Measurements from ENCODE around the gene HHAT.

HHAT gene

GRCh38 chr1:210681158-210681557 lies 352.5 kb downstream of the HHAT start:
- no peak for DNase-seq (ENCODE audit: extremely low read depth, low read depth)
- no peak for TF ChIP-seq CTCF (IDR thresholded peaks at IDR 0.05; ENCODE audit: low read depth, low read length)

DNA sequence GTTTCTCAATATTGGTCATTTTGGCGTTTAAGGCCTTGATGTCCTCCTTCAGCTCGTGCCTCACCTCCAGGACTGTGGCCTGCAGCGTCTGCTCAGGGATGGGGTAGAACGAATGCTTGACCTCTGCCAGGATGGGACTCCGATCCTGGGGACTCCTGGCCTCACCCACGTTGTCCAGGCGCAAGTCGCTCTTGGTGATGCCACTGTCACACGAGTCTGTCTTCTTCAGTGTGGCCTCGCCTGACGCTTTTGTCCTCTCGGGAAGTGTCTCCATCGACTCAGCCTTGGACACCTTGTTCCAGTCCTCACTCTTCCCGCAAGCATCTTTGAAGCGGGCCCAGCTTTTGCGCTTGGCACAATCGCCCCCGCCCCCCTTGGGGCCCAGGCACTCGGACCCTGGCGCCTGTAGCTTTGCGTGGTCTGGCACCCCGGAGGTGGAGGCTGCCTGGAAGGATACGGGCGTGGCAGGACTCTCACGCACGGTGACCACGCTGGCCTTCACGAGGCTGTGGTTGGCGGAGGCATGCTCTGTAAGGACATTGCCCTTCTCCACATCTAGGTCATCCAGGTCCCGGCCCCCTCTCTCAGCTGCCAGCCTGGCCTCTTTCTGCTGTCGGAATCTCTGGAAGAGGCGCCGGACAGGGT lies 354.8 kb downstream of the HHAT start:
- no peak for TF ChIP-seq CTCF (IDR thresholded peaks at IDR 0.05; ENCODE audit: low read depth, low read length)
- DNase-seq (ENCODE audit: extremely low read depth, low read depth): no peak

GRCh38 chr1:210684466-210685294 lies 356.0 kb downstream of the HHAT start:
- no peak for TF ChIP-seq CTCF (IDR thresholded peaks at IDR 0.05; ENCODE audit: low read depth, low read length)
- no peak for DNase-seq (ENCODE audit: extremely low read depth, low read depth)

GRCh38 chr1:210685295-210685650 lies 356.6 kb downstream of the HHAT start:
- DNase-seq (ENCODE audit: extremely low read depth, low read depth): no peak
- TF ChIP-seq CTCF (IDR thresholded peaks at IDR 0.05; ENCODE audit: low read depth, low read length): no peak

DNA sequence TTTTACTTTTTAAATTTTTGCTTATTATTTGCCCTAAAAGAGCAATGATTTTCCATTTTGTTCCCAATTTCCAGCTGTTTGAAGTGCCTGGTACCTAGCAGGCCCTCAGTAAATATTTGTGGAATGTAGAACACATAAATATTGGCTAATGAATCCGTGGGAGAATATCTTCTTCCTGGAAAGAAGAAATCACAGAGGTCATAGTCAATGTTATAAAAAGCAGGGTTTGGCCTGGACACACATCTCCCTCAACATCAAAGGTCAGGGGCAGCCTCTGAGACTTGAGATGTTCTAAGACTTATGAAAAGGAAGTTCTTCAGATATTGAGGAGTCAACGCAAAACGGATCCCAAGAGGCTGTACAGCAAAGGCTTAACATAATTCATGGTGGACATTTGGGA lies 358.1 kb downstream of the HHAT start:
- no peak for DNase-seq (ENCODE audit: extremely low read depth, low read depth)
- no peak for TF ChIP-seq CTCF (IDR thresholded peaks at IDR 0.05; ENCODE audit: low read depth, low read length)

- no peak for TF ChIP-seq CTCF (IDR thresholded peaks at IDR 0.05; ENCODE audit: low read depth, low read length)
- DNase-seq (ENCODE audit: extremely low read depth, low read depth): no peak
Measured at GRCh38 chr1:210687582-210688279, 359.0 kb downstream of the HHAT start.

All from AG09319 (cell line).